Hepatocyte (in vitro differentiated cells): ENCODE measurements around the gene HNRNPH1. TPM values are rescaled to one million over a fixed set of nuclear protein-coding genes. Genes with fewer than 3 reads are reported as not detected.

Experiments used
- DNase-seq: peaks from one replicate; pipeline ENCODE4 v3.0.0-alpha.2; 2016; ENCODE audit warnings: low spot score
- H2AFZ ChIP-seq: fragments of 200-600 bp; sonication (generic); 2 replicates; pipeline ENCODE4 v1.6.0; 2016; ENCODE audit warnings: antibody characterized with exemption, mild to moderate bottlenecking
- H3K27ac ChIP-seq: fragments of 200-600 bp; sonication (generic); 2 replicates; pipeline ENCODE4 v1.5.1; 2016; ENCODE audit warnings: mild to moderate bottlenecking
- H3K27me3 ChIP-seq: fragments of 200-600 bp; sonication (generic); 2 replicates; pipeline ENCODE4 v1.6.1; 2016
- H3K36me3 ChIP-seq: fragments of 200-600 bp; sonication (generic); replicated peaks from 2 replicates; pipeline ENCODE4 v1.5.1; 2016; ENCODE audit warnings: low read depth; ENCODE audit not compliant: insufficient read depth
- H3K4me1 ChIP-seq: fragments of 200-600 bp; sonication (generic); 2 replicates; pipeline ENCODE4 v1.5.1; 2016; ENCODE audit warnings: mild to moderate bottlenecking, moderate library complexity; ENCODE audit not compliant: insufficient read depth
- H3K4me2 ChIP-seq: fragments of 200-600 bp; sonication (generic); 2 replicates; pipeline ENCODE4 v1.6.0; 2016
- H3K4me3 ChIP-seq: fragments of 200-600 bp; sonication (generic); 2 replicates; pipeline ENCODE4 v1.5.1; 2016; ENCODE audit warnings: mild to moderate bottlenecking
- H3K79me2 ChIP-seq: fragments of 200-600 bp; sonication (generic); 2 replicates; pipeline ENCODE4 v1.6.0; 2017; ENCODE audit warnings: mild to moderate bottlenecking
- H3K9me2 ChIP-seq: fragments of 200-600 bp; sonication (generic); replicated peaks from 2 replicates; pipeline ENCODE4 v1.6.0; 2017; ENCODE audit warnings: mild to moderate bottlenecking; ENCODE audit not compliant: insufficient read depth
- H3K9me3 ChIP-seq: fragments of 200-600 bp; sonication (generic); 2 replicates; pipeline ENCODE4 v1.5.1; 2016; ENCODE audit warnings: low read depth, mild to moderate bottlenecking
- H4K20me1 ChIP-seq: fragments of 200-600 bp; sonication (generic); 2 replicates; pipeline ENCODE4 v1.6.0; 2016; ENCODE audit warnings: mild to moderate bottlenecking; ENCODE audit not compliant: insufficient read depth, poor library complexity, severe bottlenecking
- EZH2 ChIP-seq: fragments of 200-600 bp; sonication (generic); IDR thresholded peaks from 2 replicates; pipeline ENCODE4 v1.6.1; 2016; ENCODE audit warnings: antibody characterized with exemption, mild to moderate bottlenecking, borderline replicate concordance
- EZH2phosphoT487 ChIP-seq: fragments of 200-600 bp; sonication (generic); IDR thresholded peaks from one replicate; pipeline ENCODE4 v1.6.1; 2018; ENCODE audit warnings: antibody characterized with exemption, mild to moderate bottlenecking, low read depth, moderate library complexity; ENCODE audit not compliant: unreplicated experiment, severe bottlenecking
- WGBS: methylation state at CpG from one replicate; pipeline ENCODE4 v1.1.6; 2016; ENCODE audit warnings: low lambda C conversion rate; ENCODE audit errors: missing lambda C conversion rate; 5-methylcytosine and 5-hydroxymethylcytosine counted together
- polyA plus RNA-seq: library from polyadenylated mRNA; unstranded; fragments of >200 nt; fragmentation: Nextera tagmentation; extraction: Ambion mirVana; gene quantifications from 2 replicates; pipeline ENCODE4 v1.2.1, GENCODE V29; 2016
- small RNA-seq: library from RNA; depleted of rRNA; stranded (forward); fragments of <200 nt; gene quantifications from one replicate; pipeline ENCODE3, GENCODE V24; 2014
- total RNA-seq: library from RNA; depleted of rRNA; stranded (reverse); fragments of >200 nt; gene quantifications from 2 replicates; pipeline ENCODE4 v1.2.3, GENCODE V29; 2014
- TF ChIP-seq, protein P1 (sequence below): fragments of 200-600 bp; sonication (generic); IDR thresholded peaks from 2 replicates; pipeline ENCODE4 v1.5.1; 2016; ENCODE audit warnings: antibody characterized with exemption, mild to moderate bottlenecking; ENCODE audit not compliant: poor library complexity

The HNRNPH1 gene
- total and polyA plus RNA-seq, 2 experiments from 2014 or later, result 99.9 to 485 TPM

DNA sequence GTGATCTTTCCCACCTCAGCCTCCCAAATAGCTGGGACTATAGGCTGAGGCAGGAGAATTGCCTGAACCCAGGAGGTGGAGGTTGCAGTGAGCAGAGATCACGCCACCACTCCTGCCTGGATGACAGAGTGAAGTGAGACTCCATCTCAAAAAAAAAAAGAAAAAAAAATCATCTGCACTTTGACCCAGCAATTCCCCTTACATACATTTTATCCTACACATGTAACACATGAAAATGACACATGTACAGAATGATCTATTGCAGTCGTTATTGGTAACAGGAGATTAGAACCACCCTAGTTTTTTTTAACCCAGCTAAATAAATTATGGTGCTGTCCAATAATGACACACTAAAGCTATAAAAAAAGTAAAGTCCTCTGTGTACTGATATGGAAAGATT is 58.9 kb downstream of the HNRNPH1 start:
- Histone ChIP-seq H3K4me3 (no peak overlapping the region), H3K4me2 (no peak overlapping the region), H2AFZ (no peak overlapping the region), H3K27ac (no peak overlapping the region), H3K27me3 (no peaks in the 10 kb centered on the region), H3K36me3 (no peaks in the 10 kb centered on the region), H3K9me3 (no peaks in the 10 kb centered on the region), H3K9me2 (no peaks in the 10 kb centered on the region), H3K4me1 (no peaks in the 10 kb centered on the region), H4K20me1 (no peaks in the 10 kb centered on the region), H3K79me2 (peaks cover 18% of the 10 kb centered on the region)
- DNase-seq, result no peak
- TF ChIP-seq, protein P1, sequence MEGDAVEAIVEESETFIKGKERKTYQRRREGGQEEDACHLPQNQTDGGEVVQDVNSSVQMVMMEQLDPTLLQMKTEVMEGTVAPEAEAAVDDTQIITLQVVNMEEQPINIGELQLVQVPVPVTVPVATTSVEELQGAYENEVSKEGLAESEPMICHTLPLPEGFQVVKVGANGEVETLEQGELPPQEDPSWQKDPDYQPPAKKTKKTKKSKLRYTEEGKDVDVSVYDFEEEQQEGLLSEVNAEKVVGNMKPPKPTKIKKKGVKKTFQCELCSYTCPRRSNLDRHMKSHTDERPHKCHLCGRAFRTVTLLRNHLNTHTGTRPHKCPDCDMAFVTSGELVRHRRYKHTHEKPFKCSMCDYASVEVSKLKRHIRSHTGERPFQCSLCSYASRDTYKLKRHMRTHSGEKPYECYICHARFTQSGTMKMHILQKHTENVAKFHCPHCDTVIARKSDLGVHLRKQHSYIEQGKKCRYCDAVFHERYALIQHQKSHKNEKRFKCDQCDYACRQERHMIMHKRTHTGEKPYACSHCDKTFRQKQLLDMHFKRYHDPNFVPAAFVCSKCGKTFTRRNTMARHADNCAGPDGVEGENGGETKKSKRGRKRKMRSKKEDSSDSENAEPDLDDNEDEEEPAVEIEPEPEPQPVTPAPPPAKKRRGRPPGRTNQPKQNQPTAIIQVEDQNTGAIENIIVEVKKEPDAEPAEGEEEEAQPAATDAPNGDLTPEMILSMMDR, result no peak
- TF ChIP-seq EZH2, result no peak
- TF ChIP-seq EZH2phosphoT487, result no peak
- WGBS, result 70% methylated on average over 2 of the region's 2 CpGs

Small RNA genes lying within 50 kb of the gene (small RNA-seq; reads per million reads assigned to genes)
- gene RF00017, result not detected

Other genes starting within 250 kb of the HNRNPH1 start
- 41.2 and 42.3 TPM in 2 replicates for gene RUFY1, start 73.1 kb downstream of the HNRNPH1 start, total RNA-seq
- 37.3 and 38.6 TPM in 2 replicates for gene RUFY1, start 73.1 kb downstream of the HNRNPH1 start, polyA plus RNA-seq
- gene CBY3, start 57.4 kb upstream of the HNRNPH1 start, total RNA-seq, result not detected in 2 replicates
- not detected in 2 replicates for gene CBY3, start 57.4 kb upstream of the HNRNPH1 start, polyA plus RNA-seq
- 701 and 705 TPM in 2 replicates for gene CANX, start 75.3 kb upstream of the HNRNPH1 start, total RNA-seq
- 329 and 369 TPM in 2 replicates for gene CANX, start 75.3 kb upstream of the HNRNPH1 start, polyA plus RNA-seq
- 14.2 and 15.9 TPM in 2 replicates for gene MAML1, start 109.2 kb upstream of the HNRNPH1 start, total RNA-seq
- gene MAML1, start 109.2 kb upstream of the HNRNPH1 start, polyA plus RNA-seq, result 7.5 and 8.8 TPM in 2 replicates
- gene LTC4S, start 170.3 kb upstream of the HNRNPH1 start, total RNA-seq, result 0.72 TPM in 1 of 2 replicates, not detected in the other
- gene LTC4S, start 170.3 kb upstream of the HNRNPH1 start, polyA plus RNA-seq, result 3.7 and 6.5 TPM in 2 replicates
- gene MGAT4B, start 183.2 kb upstream of the HNRNPH1 start, total RNA-seq, result 132 and 159 TPM in 2 replicates
- 233 and 243 TPM in 2 replicates for gene MGAT4B, start 183.2 kb upstream of the HNRNPH1 start, polyA plus RNA-seq
- 372 and 402 TPM in 2 replicates for gene SQSTM1, start 197.2 kb upstream of the HNRNPH1 start, total RNA-seq
- gene SQSTM1, start 197.2 kb upstream of the HNRNPH1 start, polyA plus RNA-seq, result 641 and 727 TPM in 2 replicates
- gene MRNIP, start 235.1 kb upstream of the HNRNPH1 start, total RNA-seq, result 11.2 and 21.2 TPM in 2 replicates
- 28.5 and 51.6 TPM in 2 replicates for gene MRNIP, start 235.1 kb upstream of the HNRNPH1 start, polyA plus RNA-seq